ENCODE measurements around the gene FMO4.

The FMO4 gene

GRCh38 chr1:171279234-171279633, 34.7 kb upstream of the FMO4 start:
- H3K36me3 ChIP-seq (ENCODE audit: insufficient read depth, low read length) = no peaks in the 10 kb centered on the region
- H3K79me2 ChIP-seq (ENCODE audit: insufficient read depth, low read length) = no peaks in the 10 kb centered on the region
- 0 out of 2 replicates have a peak overlapping the region, but pooled peaks have one; percentile 10 for H3K4me2 ChIP-seq (ENCODE audit: low read length)
- no peaks in the 10 kb centered on the region for H3K9me3 ChIP-seq (ENCODE audit: low read length)
- H3K9me2 ChIP-seq (ENCODE audit: low read depth, low read length) = no peaks in the 10 kb centered on the region
- H3K9ac ChIP-seq (ENCODE audit: low read length) = no peak overlapping the region
- H3K4me3 ChIP-seq (ENCODE audit: low read depth, low read length, poor library complexity, severe bottlenecking) = no peak overlapping the region
- peak overlapping the region; percentile 26 for H3K27ac ChIP-seq (ENCODE audit: low read depth, low read length, poor library complexity, severe bottlenecking)
- TF ChIP-seq, protein P1, sequence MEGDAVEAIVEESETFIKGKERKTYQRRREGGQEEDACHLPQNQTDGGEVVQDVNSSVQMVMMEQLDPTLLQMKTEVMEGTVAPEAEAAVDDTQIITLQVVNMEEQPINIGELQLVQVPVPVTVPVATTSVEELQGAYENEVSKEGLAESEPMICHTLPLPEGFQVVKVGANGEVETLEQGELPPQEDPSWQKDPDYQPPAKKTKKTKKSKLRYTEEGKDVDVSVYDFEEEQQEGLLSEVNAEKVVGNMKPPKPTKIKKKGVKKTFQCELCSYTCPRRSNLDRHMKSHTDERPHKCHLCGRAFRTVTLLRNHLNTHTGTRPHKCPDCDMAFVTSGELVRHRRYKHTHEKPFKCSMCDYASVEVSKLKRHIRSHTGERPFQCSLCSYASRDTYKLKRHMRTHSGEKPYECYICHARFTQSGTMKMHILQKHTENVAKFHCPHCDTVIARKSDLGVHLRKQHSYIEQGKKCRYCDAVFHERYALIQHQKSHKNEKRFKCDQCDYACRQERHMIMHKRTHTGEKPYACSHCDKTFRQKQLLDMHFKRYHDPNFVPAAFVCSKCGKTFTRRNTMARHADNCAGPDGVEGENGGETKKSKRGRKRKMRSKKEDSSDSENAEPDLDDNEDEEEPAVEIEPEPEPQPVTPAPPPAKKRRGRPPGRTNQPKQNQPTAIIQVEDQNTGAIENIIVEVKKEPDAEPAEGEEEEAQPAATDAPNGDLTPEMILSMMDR (IDR thresholded peaks at IDR 0.05; ENCODE audit: low read length) = no peak
- TF ChIP-seq EZH2 (IDR thresholded peaks at IDR 0.05; ENCODE audit: borderline replicate concordance, low read length) = no peak
- H3K27me3 ChIP-seq (ENCODE audit: insufficient read depth, low read length) = no peaks in the 10 kb centered on the region
- H3K4me1 ChIP-seq (ENCODE audit: insufficient read depth, low read length, severe bottlenecking) = peaks cover 22% of the 10 kb centered on the region
- H2AFZ ChIP-seq (ENCODE audit: low read length) = peak overlapping the region; percentile 64; the same call in 1 of the 2 replicates
- H4K20me1 ChIP-seq (ENCODE audit: insufficient read depth, low read length) = no peaks in the 10 kb centered on the region
- H3F3A ChIP-seq (ENCODE audit: insufficient read depth, low read length) = no peaks in the 10 kb centered on the region

DNA sequence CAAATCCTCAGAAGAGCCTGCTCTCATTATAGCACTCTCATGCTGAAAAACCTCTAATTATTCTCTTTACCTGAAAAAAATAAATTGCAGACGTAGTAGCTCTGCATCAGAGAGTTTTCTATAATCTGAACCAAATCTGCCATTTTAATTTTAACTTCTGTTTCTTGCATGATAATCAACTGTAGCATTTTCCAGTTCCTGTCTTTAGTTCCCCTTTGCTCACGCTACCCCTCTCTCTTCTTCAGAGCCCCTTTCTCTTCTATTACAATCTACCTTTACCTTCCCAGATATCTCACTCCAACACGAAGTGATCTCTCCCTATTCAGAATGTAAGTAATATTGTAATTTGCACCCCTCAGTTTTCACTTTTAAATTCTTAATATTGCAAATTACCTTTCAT, 34.3 kb upstream of the FMO4 start:
- H3K79me2 ChIP-seq (ENCODE audit: insufficient read depth, low read length) = no peaks in the 10 kb centered on the region
- H3K36me3 ChIP-seq (ENCODE audit: insufficient read depth, low read length) = no peaks in the 10 kb centered on the region
- no peaks in the 10 kb centered on the region for H3K9me2 ChIP-seq (ENCODE audit: low read depth, low read length)
- H3K9ac ChIP-seq (ENCODE audit: low read length) = no peak overlapping the region
- no peak overlapping the region for H3K4me3 ChIP-seq (ENCODE audit: low read depth, low read length, poor library complexity, severe bottlenecking)
- H3F3A ChIP-seq (ENCODE audit: insufficient read depth, low read length) = no peaks in the 10 kb centered on the region
- H3K4me2 ChIP-seq (ENCODE audit: low read length) = 0 out of 2 replicates have a peak overlapping the region, but pooled peaks have one; percentile 10
- no peaks in the 10 kb centered on the region for H3K27me3 ChIP-seq (ENCODE audit: insufficient read depth, low read length)
- peak overlapping the region; percentile 64; the same call in 1 of the 2 replicates for H2AFZ ChIP-seq (ENCODE audit: low read length)
- no peaks in the 10 kb centered on the region for H3K9me3 ChIP-seq (ENCODE audit: low read length)
- no peaks in the 10 kb centered on the region for H4K20me1 ChIP-seq (ENCODE audit: insufficient read depth, low read length)
- peaks cover 22% of the 10 kb centered on the region for H3K4me1 ChIP-seq (ENCODE audit: insufficient read depth, low read length, severe bottlenecking)
- TF ChIP-seq EZH2 (IDR thresholded peaks at IDR 0.05; ENCODE audit: borderline replicate concordance, low read length) = no peak
- TF ChIP-seq, protein P1 (IDR thresholded peaks at IDR 0.05; ENCODE audit: low read length) = no peak
- H3K27ac ChIP-seq (ENCODE audit: low read depth, low read length, poor library complexity, severe bottlenecking) = peak overlapping the region; percentile 26

DNA sequence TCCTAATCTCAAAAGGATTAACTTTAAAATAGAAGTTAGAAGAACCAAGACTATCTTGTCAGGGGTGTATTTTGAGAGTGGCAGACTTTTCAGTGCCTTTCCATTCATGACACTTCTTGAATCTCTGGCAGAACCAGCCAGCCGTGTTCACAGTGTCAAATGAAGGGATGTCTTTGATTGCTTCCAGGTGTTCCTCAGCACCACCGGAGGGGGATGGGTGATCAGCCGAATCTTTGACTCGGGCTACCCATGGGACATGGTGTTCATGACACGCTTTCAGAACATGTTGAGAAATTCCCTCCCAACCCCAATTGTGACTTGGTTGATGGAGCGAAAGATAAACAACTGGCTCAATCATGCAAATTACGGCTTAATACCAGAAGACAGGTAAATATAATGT, 33.4 kb upstream of the FMO4 start:
- Histone ChIP-seq H3K9me3 (ENCODE audit: low read length) (no peaks in the 10 kb centered on the region), H3K4me3 (ENCODE audit: low read depth, low read length, poor library complexity, severe bottlenecking) (no peak overlapping the region), H3K4me1 (ENCODE audit: insufficient read depth, low read length, severe bottlenecking) (peaks cover 22% of the 10 kb centered on the region), H4K20me1 (ENCODE audit: insufficient read depth, low read length) (no peaks in the 10 kb centered on the region), H3K79me2 (ENCODE audit: insufficient read depth, low read length) (no peaks in the 10 kb centered on the region), H3K36me3 (ENCODE audit: insufficient read depth, low read length) (no peaks in the 10 kb centered on the region), H3K27me3 (ENCODE audit: insufficient read depth, low read length) (no peaks in the 10 kb centered on the region), H2AFZ (ENCODE audit: low read length) (no peak overlapping the region), H3K27ac (ENCODE audit: low read depth, low read length, poor library complexity, severe bottlenecking) (no peak overlapping the region), H3K9me2 (ENCODE audit: low read depth, low read length) (no peaks in the 10 kb centered on the region), H3K4me2 (ENCODE audit: low read length) (0 out of 2 replicates have a peak overlapping the region, but pooled peaks have one; percentile 3), H3K9ac (ENCODE audit: low read length) (no peak overlapping the region), H3F3A (ENCODE audit: insufficient read depth, low read length) (no peaks in the 10 kb centered on the region)
- TF ChIP-seq, protein P1 (IDR thresholded peaks at IDR 0.05; ENCODE audit: low read length) = no peak
- TF ChIP-seq EZH2 (IDR thresholded peaks at IDR 0.05; ENCODE audit: borderline replicate concordance, low read length) = no peak

Measured in OCI-LY1 (cell line).